Inflammatory macrophage treated with lipopolysaccharide for 4 hours (primary cell): ENCODE measurements around the gene TELO2.
"Not testable (repeated sequence)": the region's sequence is repeated elsewhere in the genome, so short reads cannot be mapped to it uniquely, and the experiment has no call there.

Source experiments
- DNase-seq: peaks from one replicate; pipeline ENCODE4 v3.0.0-alpha.2; 2020

The TELO2 gene

DNA sequence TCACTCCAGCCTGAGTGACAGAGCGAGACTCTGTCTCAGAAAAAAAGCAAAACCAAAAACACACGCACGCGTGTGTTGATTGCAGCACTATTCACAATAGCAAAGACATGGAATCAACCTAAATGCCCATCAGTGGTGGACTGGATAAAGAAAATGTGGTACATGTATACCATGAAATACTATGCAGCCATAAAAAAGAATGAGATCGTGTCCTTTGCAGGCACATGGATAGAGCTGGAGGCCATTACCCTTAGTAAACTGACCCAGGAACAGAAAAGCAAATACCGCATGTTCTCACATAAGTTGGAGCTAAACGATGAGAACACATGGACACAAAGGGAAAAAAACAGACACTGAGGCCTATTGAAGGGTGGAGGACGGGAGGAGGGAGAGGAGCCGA is 14.2 kb upstream of the TELO2 start:
- DNase-seq = not testable (repeated sequence)

DNA sequence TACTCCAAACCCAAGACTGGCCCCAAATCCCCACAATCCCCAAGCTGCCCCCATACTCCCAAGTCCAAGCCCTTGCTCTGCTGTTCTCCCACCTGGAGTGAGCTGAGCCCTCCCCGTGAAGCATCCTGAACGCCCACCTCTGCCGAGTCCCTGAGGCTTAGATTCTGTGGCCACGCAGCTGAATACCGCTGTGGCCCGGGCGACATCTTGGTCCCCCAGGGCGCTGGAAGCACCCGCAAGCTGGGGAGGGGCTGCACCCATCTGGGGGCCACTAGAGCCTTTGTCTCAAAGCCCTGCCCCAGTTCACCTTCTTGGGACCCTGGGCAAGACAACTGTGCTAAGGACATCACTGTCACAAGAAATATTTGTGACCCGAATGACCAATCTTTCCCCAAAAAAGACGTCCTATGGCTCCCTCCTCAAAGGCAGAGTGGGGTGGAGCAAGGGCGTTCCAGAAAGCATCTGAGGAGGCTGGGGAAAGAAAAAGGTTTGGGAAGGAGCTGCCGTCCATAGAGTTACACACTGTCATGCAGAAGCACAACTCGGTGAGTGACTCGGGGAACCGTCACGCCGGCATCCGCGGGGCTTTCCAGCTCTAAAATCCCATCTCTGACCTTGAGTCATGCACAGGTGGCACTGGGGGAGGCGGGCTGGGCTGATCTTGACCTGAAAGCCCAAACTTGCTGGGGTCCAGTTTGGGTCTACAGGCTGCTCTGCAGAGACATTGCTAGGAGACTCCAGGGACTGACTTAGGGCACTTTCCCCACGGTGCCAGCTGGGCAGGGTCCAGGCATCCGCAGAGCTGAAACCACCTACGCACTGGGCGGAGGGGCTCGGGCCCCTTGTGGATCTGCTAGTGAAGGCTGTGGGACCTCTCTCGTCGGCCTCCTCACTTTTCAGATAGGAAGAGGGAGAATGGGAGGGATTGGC is 11.0 kb upstream of the TELO2 start:
- no peak for DNase-seq

DNA sequence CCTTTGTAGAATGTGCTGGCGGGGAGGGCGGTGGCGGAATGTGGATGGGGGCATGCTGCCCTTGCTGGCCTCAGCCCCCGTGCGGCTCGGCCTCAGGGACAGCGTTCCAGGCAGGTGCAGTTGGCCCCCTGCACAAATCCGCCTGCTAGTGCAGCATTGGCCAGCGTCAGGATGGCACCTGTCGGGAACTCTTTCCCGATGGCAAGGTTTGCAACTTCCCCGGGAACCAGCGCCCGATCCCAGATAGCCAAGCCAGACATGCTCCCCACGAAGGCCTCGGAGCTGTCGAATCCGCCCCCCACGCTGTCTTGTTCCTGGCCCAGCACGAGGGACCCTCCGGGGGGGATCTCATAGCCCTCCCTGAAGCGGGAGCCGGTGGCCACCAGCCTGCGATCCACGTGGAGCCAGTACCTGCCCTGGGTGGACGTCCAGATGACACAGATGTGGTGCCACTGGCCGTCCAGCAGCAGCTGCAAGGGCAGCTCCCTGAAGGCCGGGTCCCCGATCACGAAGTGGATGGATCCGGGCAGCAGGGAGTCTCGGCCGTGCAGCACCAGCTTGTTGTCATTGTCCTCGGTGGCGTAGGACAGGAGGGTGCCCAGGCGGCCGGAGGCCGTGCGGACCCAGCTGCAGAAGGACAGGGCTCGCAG is 7.2 kb upstream of the TELO2 start:
- DNase-seq = no peak

DNA sequence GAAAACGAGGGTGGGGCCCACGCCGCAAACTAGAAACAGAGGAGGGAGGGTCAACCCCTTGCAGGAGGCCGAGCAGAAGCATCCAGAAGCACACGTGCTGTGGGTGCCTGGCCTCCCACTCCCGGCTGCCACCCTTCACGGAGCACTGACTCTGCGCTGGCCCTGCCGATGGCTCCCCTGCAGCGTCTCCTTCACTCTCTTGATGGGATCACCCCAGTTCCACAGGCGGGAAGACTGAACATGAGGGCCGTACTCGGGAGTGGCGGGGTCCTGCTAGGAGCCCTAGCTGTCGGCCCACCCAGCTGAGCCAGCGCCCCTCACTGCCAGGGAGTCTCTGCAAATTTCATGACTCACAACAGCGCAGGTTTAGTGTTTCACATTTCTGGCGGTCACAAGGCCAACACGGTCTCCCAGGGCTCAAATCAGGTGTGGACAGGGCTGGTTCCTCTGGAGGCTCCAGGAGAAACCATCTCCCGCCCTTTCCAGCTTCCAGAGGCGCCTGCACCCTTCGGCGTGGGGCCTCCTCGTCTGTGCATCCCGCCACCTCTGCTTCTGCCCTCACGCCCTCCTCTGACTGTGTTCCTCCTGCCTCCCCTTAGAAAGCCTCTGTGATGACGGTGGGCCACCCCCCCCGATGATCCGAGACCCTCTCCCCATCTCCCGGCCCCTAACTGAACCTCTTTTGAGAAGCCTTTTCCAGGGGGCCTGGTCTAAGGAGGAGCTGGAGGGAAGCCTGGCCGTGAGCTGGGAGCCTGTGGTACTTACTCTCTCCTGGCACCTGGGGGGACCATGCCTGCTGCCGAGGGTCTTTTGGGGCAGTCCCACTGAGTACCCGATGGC is 6.4 kb upstream of the TELO2 start:
- no peak for DNase-seq

DNA sequence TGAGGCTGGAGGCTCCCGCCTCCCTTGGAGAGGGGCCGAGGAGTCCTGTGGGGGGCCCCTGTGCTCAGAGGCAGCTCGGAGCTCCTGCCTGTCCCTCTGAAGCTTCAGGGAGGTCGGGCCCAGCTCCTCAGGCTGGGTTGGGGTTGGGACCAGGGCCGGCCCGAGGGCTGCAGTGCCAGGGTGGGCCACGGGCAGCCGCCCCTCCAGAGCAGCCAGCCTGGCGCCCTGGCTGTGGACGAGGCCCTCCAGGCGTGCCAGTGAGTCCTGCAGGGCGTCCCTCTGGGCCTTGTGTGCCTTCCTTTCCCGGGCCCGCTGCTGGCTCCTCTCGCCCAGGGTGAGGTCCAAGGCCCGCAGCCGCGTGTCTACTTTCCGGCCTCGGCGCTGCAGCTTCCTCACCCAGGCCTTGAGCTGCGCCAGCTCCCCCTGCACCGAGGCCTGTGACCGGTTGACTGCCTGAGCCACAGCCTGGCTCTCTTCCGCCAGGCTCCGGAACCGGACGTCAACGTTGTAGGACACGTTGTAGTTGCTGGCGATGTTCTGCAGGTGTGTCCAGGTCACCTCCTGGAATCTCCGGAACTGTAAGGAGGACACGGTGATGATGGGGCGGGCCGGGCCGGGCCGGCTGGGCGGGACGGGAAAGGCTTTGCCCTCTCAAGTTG is 5.6 kb upstream of the TELO2 start:
- DNase-seq = no peak

DNA sequence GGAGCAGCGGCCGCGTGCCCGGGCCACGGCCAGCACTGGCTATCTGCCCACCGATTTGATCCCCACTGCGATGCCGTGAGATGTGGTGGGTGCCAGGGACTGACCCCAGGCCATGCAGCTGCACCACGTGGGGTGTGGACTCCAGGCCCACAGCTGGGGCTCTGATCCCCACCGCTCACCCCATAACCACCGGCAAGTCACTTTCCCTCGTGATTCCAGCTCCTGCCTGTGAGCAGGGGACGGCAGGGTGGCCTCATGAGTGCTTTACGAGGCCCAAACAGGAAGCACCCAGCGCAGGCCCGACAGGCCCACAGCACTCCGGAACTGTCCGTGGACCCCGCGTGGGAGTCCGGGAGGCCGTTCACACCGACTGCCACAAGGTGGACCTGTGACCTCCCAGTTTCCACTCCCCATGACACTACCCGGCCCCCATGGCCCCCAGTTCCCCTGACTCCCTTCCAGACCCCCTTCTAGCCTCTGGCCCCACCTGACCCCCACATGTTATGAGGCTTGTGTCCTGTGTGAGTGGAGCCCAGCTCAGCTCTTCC is 5.0 kb upstream of the TELO2 start:
- no peak for DNase-seq

DNA sequence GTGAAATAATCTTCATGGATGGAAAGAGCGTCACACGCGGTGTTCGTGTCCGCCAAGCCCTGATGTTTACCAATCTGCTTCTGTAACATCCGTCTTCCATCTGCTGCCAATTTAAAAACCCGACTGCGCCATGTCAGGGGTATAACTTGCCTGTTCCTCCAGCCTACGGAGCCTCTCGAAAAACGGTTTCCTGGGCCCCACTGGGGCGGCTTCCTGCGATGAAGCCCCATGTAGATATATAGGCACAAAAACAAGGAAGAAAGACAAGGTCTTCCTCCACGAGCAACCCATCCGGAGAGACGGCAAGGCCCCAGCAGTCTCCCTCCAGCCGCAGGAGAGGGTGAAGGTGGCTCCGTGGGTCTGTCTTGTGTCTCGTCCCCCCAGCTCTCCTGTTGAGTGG is 4.5 kb upstream of the TELO2 start, which contains the start of gene PTX4:
TSS of gene PTX4 (minus strand) at position 326 of the 400 bp plus-strand sequence. CDS start at position 291, 35 bp downstream.
- DNase-seq = no peak

DNA sequence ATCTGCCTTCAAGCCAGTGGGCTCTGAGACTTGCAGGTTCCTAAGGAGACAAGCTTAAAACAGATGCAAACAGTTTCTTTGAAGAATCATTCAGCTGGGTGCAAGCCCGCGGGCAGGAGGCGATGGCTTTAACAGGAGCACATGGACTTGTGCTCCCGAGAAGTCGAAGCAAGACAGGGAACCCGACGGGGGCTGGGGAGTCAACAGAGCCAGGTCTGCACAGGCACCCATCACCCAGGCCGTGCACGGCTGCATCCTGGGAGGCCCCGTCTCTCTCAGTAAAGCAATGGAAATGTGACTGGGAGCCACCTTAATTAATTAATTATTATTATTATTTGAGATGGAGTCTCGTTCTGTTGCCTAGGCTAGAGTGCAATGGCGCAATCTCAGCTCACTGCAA is 4.1 kb upstream of the TELO2 start:
- no peak for DNase-seq

DNA sequence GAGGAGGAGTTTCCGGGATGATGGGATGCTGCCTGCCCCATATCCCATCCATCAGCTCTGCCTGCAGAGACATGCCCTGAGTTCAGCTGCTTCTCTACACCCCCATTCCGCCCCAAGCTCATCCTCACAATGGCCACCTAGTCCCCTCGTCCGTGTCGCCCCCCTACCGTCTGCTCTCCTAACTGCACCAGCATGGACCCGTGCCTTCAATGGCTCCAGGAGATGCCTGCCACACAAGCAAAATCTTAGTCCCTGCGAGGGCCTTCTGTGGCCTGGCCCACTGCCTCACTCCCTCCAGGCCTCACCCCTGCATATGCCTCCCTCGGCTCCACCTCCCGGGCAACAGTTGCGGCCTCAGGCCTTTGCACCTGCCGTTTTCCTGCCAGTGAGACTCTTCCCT is 1.8 kb upstream of the TELO2 start:
- DNase-seq = no peak

DNA sequence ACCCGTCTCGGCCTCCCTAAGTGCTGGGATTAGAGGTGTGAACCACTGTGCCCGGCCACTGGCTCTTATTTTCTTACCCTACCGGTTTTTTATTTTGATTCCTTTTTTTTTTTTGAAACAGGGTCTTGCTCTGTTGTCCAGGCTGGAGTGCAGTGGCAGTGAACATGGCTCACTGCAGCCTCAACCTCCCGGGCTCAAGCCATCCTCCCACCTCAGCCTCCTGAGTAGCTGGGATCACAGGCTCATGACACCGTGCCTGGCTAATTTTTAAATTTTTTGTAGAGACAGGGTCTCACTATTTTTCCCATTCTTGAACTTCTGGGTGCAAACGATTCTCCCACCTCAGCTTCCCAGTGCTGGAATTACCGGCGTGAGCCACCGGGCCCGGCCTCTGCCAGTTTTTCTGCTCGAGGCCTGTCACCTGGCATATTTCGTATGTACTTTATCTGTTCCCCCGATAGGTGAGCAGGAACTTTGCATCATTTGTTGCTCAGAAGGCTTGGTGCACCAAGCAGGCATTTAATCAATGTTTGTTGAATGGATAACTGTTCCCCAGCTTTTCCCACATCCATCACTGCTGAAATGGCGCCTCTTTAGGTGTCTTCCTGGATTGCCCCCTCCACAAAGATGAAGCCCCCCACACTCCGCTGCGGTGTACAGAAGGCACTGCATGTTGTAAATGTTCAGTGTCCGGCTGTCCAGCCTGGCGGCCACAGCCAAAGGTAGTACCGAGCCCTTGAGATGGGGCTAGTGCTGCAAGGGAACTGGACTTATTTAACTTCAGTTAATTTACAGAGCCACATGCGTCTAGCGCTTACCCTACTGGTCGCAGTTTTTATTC is 858 bp upstream of the TELO2 start:
- no peak for DNase-seq

DNA sequence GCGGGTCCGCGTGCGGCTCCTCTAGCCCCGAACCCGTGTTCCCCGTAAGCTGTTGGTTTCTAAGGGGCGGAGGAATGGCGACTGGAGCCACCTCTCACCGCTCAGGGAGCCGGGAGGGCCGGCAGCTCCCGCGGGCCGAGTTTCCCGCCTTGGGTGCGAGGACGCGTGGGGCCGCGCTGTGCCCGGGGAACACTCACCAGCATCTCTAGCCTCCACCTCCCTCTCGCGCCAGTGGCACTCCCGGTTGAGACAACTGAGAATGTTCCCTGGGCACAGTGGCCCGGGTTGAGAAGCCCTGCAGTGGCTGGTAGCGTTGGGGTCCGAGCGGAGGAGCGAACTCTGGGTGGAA is 560 bp downstream of the TELO2 start:
- DNase-seq = no peak

DNA sequence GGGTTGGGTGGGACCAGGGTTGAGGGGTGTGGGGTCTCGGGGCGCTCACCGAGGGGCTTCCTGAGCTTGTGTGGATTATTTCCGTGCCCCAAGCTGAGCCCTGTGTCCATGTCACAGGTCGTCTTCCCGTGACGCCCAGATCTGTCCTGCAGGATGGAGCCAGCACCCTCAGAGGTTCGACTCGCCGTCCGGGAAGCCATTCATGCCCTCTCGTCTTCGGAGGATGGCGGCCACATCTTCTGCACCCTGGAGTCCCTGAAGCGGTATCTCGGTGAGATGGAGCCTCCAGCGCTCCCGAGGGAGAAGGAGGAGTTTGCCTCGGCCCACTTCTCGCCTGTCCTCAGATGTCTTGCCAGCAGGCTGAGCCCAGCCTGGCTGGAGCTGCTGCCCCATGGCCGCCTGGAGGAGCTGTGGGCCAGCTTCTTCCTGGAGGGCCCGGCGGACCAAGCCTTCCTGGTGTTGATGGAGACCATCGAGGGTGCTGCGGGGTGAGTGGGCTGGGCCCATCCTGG is 1.0 kb downstream of the TELO2 start:
- no peak for DNase-seq

DNA sequence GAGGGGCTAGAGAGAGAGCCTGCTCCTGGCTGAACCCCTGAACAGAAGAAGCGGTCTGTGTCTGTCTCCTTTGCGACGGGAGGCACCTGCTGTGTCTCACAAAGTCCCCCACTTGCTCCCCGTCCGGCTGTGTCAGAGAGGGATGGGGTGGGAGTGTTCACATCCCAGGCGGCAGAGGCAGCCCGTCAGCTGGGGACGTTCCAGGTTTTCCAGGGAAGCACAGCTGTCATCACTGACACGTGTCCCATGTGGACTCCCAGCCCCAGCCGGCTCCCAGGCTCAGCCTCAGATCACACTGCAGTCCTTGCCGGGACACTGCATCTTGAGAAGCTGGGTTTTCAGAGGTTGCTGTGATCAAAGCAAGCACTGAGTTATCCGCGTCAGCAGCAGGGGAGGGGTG is 1.6 kb downstream of the TELO2 start:
- DNase-seq = no peak

DNA sequence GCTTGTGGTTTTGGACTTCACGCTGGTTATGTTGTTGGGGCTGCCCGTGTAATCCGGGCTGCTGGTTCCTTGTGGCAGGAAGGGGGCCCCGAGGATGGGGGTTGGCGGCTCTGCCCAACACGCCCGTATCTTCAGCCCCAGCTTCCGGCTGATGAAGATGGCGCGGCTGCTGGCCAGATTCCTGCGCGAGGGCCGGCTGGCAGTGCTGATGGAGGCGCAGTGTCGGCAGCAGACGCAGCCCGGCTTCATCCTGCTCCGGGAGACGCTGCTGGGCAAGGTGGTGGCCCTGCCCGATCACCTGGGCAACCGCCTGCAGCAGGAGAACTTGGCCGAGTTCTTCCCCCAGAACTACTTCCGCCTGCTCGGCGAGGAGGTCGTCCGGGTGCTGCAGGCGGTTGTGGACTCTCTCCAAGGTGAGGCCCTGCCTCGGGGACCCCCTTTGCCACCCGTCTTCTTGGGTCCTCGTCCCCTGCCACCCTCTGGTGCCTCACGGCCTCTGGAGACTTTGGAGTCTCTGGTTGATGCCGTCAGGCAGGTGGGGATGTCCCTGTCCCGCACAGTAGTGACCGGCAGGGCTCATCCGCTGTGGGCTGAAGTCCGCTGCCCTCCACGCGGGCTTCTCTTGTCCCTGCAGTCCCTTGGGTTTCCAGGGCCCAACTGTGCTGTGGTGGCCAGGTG is 2.2 kb downstream of the TELO2 start:
- no peak for DNase-seq

DNA sequence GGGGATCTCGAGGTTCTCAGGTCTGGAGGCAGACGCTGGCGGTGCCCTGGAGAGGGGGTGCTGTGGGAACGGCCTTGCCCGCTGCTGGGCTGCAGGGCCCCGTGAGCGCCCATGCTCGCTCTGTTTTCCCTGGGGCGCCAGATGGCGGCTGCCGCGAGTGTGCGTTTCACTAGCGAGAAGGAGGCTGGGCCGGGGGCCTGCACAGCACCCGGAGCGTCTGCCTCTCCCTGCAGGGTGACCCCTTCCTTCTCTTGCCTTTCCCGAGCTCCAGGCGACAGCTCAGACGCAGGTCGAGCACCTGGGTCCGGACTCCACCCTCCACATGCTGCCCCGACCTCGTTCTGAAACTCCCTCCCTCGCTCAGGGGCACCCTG is 2.7 kb downstream of the TELO2 start:
- no peak for DNase-seq

DNA sequence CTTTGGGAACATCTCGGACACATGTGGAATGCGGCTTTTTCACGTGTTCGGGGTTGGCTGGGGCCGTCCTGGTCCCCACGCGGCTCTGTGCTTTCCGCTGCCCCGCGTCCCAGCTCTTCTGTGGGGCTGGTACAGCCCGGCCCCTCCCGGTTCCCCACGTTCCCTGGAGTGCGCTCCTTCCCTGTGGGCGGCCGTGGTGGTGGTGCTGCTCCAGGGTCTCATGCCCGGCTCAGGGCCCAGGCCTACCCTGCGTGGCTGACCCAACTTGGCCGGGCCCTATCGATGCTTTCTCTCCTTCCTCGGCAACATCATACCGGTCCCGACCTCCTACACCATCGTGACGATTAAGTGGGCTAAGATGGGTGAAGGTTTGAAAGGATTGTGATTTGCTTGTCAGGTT is 3.3 kb downstream of the TELO2 start:
- DNase-seq = no peak

DNA sequence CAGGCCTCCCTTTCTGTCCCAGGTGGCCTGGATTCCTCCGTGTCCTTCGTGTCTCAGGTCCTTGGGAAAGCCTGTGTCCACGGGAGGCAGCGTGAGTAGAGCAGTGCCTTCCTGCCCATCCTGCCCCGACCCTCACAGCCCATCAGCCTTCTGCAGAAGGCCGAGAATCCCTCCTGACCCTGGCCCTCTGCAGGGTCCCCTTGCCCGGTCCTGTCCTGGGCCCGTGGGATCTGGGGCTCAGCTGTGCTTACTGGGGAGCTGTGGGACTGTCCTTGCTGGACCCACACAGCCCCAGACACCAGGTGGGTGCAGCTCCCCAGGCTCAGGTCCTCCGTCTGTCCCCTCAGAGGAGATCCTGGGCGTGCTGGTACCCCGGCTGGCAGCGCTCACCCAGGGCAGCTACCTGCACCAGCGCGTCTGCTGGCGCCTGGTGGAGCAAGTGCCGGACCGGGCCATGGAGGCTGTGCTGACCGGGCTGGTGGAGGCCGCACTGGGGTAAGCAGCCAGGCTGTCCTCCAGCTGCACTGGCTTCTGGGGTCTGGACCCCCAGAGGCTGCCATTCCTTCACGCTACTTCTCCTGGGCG is 3.9 kb downstream of the TELO2 start:
- no peak for DNase-seq

DNA sequence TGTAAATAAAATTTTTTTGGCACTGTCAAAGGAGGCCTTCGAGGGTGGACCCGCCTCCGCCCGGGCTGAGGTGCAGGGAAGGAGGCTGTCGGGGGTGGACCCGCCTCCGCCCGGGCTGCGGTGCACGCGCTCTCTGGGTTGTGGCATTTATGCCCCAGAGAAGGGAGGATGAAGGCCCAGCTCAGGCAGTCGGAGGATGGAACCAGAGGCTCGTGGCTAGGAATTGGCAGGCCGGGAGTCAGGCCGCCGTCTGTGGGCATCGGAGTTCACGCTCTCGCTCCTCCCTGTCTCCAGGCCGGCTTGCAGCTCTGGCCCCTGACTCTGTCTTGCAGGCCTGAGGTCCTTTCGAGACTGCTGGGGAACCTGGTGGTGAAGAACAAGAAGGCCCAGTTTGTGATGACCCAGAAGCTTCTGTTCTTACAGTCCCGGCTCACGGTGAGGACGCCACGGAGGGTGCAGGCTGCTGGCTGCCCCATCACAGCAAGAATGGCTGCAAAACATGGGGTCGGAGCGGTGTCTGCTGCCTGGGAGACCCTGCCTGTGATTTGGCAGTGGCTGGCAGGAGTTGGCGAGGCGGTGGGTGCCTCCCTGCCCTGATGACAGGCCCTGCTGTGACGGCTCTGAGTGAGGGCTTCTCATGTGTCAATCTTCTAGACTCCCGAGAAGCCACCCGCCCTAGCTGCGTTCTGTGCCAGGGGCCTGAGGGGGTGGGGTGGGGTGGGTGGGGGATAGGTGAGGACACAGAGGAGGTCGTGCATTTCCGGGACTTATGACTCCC is 5.9 kb downstream of the TELO2 start:
- no peak for DNase-seq

DNA sequence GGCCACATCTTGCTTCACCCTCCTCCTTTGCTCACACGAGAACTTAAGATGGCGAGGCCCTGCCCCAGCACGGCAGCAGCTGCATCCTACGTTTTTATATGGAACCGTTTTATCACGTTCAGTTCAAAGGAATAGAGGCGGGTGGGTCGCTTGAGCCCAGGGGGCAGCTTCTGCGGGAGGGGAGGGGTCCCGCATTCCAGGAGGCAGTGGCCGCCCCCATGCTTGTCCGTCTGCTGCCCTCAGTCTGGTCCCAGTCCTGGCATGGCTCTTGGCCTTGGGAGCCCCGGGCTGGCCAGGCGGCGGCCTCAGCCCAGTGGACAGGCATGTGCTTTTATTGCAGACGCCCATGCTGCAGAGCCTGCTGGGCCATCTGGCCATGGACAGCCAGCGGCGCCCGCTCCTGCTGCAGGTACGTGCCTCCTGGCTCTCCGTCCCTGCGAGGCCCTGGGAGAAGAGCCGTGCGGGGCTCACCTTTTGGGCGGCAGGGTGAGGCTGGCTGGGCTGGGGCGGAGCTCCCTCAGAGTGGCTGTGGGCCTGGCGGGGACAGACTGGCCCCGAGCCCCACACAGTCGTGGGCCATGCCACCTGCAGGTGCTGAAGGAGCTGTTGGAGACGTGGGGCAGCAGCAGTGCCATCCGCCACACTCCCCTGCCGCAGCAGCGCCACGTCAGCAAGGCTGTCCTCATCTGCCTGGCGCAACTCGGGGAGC is 6.8 kb downstream of the TELO2 start:
- no peak for DNase-seq
